ENCODE measurements around the gene LHX8.

GRCh38 chr1:75123756-75124155 is 10.4 kb upstream of the LHX8 start:
- TF ChIP-seq CTCF (IDR thresholded peaks at IDR 0.05) (no peak), POLR2AphosphoS5 (IDR thresholded peaks at IDR 0.05) (no peak)
